Ascending aorta (tissue), 2 donors: Measurements from ENCODE around the gene PLPP2. TPM values are rescaled to one million over a fixed set of nuclear protein-coding genes. Genes with fewer than 3 reads are reported as not detected.

Source experiments
- DNase-seq, 2 donors: peaks; one replicate each; pipeline ENCODE4 v3.0.0-alpha.2; 2019; ENCODE audit warnings: low spot score in 2 of 2
- H3K27ac ChIP-seq, 2 donors: fragments of 200-600 bp; sonication (generic); one replicate each; pipeline ENCODE4 v1.5.1; 2016 to 2017; ENCODE audit warnings: mild to moderate bottlenecking in 1 of 2
- H3K27me3 ChIP-seq: fragments of 200-600 bp; sonication (generic); one replicate; pipeline ENCODE4 v1.5.1; 2017
- H3K36me3 ChIP-seq, 2 donors: fragments of 200-600 bp; sonication (generic); one replicate each; pipeline ENCODE4 v1.5.1; 2016
- H3K4me1 ChIP-seq, 2 donors: fragments of 200-600 bp; sonication (generic); one replicate each; pipeline ENCODE4 v1.5.1; 2016 to 2017; ENCODE audit warnings: mild to moderate bottlenecking in 1 of 2
- H3K4me3 ChIP-seq, 2 donors: fragments of 200-600 bp; sonication (generic); one replicate each; pipeline ENCODE4 v1.5.1; 2016 to 2017; ENCODE audit warnings: mild to moderate bottlenecking in 1 of 2
- H3K9me3 ChIP-seq, 2 donors: fragments of 200-600 bp; sonication (generic); one replicate each; pipeline ENCODE4 v1.5.1; 2016
- CTCF ChIP-seq, 3 experiments: fragments of 200-600 bp in 2 of 3; fragments of 450-650 bp in 1 of 3; sonication (generic) in 2 of 3; IDR thresholded peaks; one replicate each; pipeline ENCODE4 v1.5.1; 2016 to 2019; ENCODE audit warnings: antibody characterized with exemption in 3 of 3, mild to moderate bottlenecking in 1 of 3, moderate library complexity in 1 of 3
- intact Hi-C: fragments of 100-400 bp; cut with DNase I; formaldehyde crosslinking; loops from one replicate; pipeline ENCODE4 v1.15.1; 2023
- total RNA-seq: library from RNA; depleted of rRNA; stranded (reverse); fragments of >200 nt; gene quantifications from one replicate; pipeline ENCODE4 v1.1.0, GENCODE V29; 2016

PLPP2 gene
- total RNA-seq, 1 donor from 2014 or later = 55.3 TPM

DNA sequence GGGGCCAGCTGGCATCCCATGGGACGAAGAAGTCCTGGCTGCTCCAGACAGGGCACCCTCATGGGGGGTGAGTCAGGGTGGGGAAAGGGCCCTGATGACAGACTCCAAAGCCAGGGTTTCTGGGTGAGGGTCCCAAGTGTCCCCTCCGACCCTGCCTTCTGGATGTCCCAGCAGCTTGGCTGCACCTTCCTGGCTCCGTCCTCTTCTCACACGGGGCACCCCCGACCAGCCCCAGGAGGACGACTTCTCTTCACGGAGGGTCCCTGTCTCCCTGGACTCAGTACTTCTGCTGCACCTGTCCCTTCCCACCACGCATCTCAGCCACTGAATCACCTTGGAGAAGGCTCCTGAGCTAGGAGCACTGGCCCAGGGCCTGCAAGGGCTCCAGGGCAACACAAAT, 33.5 kb upstream of the PLPP2 start:
- H3K27ac ChIP-seq = no peak overlapping the region
- peaks cover 61 to 74% of the 10 kb centered on the region in 2 donors for H3K36me3 ChIP-seq
- no peak overlapping the region for H3K4me3 ChIP-seq
- TF ChIP-seq CTCF (IDR thresholded peaks at IDR 0.05) = no peak
- no peaks in the 10 kb centered on the region for H3K27me3 ChIP-seq
- intact Hi-C loops = no loop called here
- no peaks in the 10 kb centered on the region for H3K9me3 ChIP-seq
- DNase-seq = no peak
- no peaks in the 10 kb centered on the region for H3K4me1 ChIP-seq

DNA sequence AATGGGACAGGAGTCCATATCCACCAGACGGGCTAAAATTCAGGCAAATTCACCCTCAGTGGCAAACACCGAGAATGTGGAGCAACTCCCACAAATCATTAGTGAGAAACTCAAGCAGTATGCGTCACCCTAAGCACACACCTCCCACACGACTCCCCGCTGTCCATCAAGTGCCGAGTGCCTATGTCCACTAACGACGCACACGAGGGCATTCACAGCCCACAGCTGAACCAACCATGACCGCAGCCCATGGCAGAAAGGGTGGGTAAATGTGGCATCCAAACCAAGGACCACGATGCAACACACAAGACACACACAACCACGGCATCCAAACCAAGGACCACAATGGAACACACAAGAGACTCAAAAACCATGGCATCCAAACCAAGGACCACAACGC, 31.4 kb upstream of the PLPP2 start:
- DNase-seq = no peak
- no peaks in the 10 kb centered on the region for H3K27me3 ChIP-seq
- intact Hi-C loops = no loop called here
- H3K9me3 ChIP-seq = no peaks in the 10 kb centered on the region
- H3K4me1 ChIP-seq = no peaks in the 10 kb centered on the region
- H3K36me3 ChIP-seq = peaks cover 47 to 72% of the 10 kb centered on the region in 2 donors
- no peak overlapping the region for H3K4me3 ChIP-seq
- TF ChIP-seq CTCF (IDR thresholded peaks at IDR 0.05) = no peak
- no peak overlapping the region for H3K27ac ChIP-seq

GRCh38 chr19:318509-318774, 27.2 kb upstream of the PLPP2 start:
- Histone ChIP-seq H3K36me3 (peaks cover 30 to 69% of the 10 kb centered on the region in 2 donors), H3K27me3 (no peaks in the 10 kb centered on the region), H3K4me1 (no peaks in the 10 kb centered on the region), H3K9me3 (no peaks in the 10 kb centered on the region), H3K4me3 (no peak overlapping the region), H3K27ac (no peak overlapping the region)
- intact Hi-C loops = no loop called here
- DNase-seq = no peak
- no peak for TF ChIP-seq CTCF (IDR thresholded peaks at IDR 0.05)

GRCh38 chr19:317710-318508, 26.7 kb upstream of the PLPP2 start:
- no peak overlapping the region for H3K27ac ChIP-seq
- no peaks in the 10 kb centered on the region for H3K27me3 ChIP-seq
- no peak for DNase-seq
- H3K9me3 ChIP-seq = no peaks in the 10 kb centered on the region
- intact Hi-C loops = no loop called here
- no peak for TF ChIP-seq CTCF (IDR thresholded peaks at IDR 0.05)
- no peaks in the 10 kb centered on the region for H3K4me1 ChIP-seq
- H3K4me3 ChIP-seq = no peak overlapping the region
- peaks cover 30 to 68% of the 10 kb centered on the region in 2 donors for H3K36me3 ChIP-seq

GRCh38 chr19:315811-316210, 24.6 kb upstream of the PLPP2 start:
- no peak for TF ChIP-seq CTCF (IDR thresholded peaks at IDR 0.05)
- Histone ChIP-seq H3K4me3 (no peak overlapping the region), H3K36me3 (peaks cover 37 to 75% of the 10 kb centered on the region in 2 donors), H3K4me1 (no peaks in the 10 kb centered on the region), H3K9me3 (no peaks in the 10 kb centered on the region), H3K27ac (no peak overlapping the region), H3K27me3 (no peaks in the 10 kb centered on the region)
- DNase-seq = no peak
- intact Hi-C loops = no loop called here
